Calu3 (cell line): ENCODE measurements around the gene VPS51. TPM values are rescaled to one million over a fixed set of nuclear protein-coding genes. Genes with fewer than 3 reads are reported as not detected.

ENCODE experiments used
- BruUV-seq: library from RNA; stranded (reverse); fragments of 400-500 nt; replicated peaks from 2 replicates; lab custom pipeline; 2021; lab: Mats Ljungman, UMichigan
- CTCF ChIA-PET: fragments of 300-600 bp; sonication (Branson Sonifier 250); formaldehyde crosslinking; loops from one replicate; lab custom pipeline; 2022; ENCODE audit warnings: antibody characterized with exemption; lab: Charles Lee
- DNase-seq: peaks from one replicate; pipeline ENCODE4 v3.0.0; 2022
- H3K27ac Mint-ChIP-seq: one replicate; pipeline ENCODE4 v1.8.0; 2022; ENCODE audit warnings: mixed read lengths; ENCODE audit not compliant: unreplicated experiment
- H3K27me3 Mint-ChIP-seq: one replicate; pipeline ENCODE4 v1.8.0; 2022; ENCODE audit warnings: mixed read lengths; ENCODE audit not compliant: unreplicated experiment
- H3K36me3 Mint-ChIP-seq: one replicate; pipeline ENCODE4 v1.8.0; 2022; ENCODE audit warnings: mild to moderate bottlenecking, moderate library complexity, mixed read lengths; ENCODE audit not compliant: insufficient read depth, unreplicated experiment
- H3K4me1 Mint-ChIP-seq: one replicate; pipeline ENCODE4 v1.8.0; 2022; ENCODE audit warnings: mild to moderate bottlenecking, low read depth, mixed read lengths; ENCODE audit not compliant: unreplicated experiment
- H3K4me3 Mint-ChIP-seq: one replicate; pipeline ENCODE4 v1.8.0; 2022; ENCODE audit warnings: mild to moderate bottlenecking, low read depth, moderate library complexity, mixed read lengths; ENCODE audit not compliant: unreplicated experiment
- H3K9me3 Mint-ChIP-seq: one replicate; pipeline ENCODE4 v1.8.0; 2022; ENCODE audit warnings: low read depth, mixed read lengths; ENCODE audit not compliant: unreplicated experiment
- intact Hi-C: fragments of 100-400 bp; cut with micrococcal nuclease; formaldehyde crosslinking; loops from one replicate; pipeline ENCODE4 v1.10.0; 2022; ENCODE audit not compliant: unreplicated experiment
- total RNA-seq: library from RNA; stranded (reverse); gene quantifications from 2 replicates; pipeline ENCODE4 v1.2.3, GENCODE V29; 2022
- TF ChIP-seq, protein P1 (sequence below): fragments of 200-600 bp; IDR thresholded peaks from one replicate; pipeline ENCODE4 v1.8.0; 2022; ENCODE audit warnings: antibody characterized with exemption; ENCODE audit not compliant: unreplicated experiment

The VPS51 gene
- total RNA-seq, 1 experiment from 2014 or later, result 78.1 TPM

DNA sequence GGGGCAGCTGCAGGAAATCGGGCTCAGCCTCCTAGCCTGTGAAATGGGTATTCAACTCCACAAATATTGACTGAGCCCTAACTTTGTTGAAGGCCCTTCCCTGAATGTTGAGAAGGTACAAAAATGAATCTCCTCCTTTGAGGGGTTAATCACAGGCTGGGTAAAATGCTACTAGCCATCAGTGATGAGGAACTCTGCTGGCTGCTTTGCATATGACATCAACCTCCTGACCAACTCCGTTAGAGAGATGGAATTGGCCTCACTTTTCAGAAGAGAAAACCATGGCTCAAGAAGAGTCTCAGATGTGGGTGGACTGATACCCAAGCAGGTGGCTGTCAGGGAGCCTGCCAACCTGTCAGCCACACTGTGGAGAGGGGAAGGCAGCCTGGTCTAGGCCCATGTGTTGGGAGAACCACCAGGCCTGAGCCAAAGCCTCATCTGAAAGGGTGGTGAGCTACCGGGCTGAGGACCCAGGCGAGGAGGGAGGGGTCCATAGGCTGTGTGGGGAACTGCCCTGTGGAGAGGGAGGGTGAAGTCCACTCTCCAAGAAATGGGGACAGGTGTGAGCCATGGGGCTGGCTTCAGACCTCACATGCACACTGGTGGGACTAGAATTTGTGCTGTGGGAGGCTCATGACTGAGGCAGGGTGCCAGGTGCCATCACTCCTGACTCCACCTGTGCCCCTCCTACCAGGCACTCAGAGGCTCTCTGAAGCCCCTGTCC is 23.9 kb upstream of the VPS51 start:
- CTCF ChIA-PET, result interaction anchor here (0.7 kb wide), 1 partner anchor 284 kb away, joined by 3 read pairs; no protein-coding TSS in a partner anchor
- TF ChIP-seq, protein P1, sequence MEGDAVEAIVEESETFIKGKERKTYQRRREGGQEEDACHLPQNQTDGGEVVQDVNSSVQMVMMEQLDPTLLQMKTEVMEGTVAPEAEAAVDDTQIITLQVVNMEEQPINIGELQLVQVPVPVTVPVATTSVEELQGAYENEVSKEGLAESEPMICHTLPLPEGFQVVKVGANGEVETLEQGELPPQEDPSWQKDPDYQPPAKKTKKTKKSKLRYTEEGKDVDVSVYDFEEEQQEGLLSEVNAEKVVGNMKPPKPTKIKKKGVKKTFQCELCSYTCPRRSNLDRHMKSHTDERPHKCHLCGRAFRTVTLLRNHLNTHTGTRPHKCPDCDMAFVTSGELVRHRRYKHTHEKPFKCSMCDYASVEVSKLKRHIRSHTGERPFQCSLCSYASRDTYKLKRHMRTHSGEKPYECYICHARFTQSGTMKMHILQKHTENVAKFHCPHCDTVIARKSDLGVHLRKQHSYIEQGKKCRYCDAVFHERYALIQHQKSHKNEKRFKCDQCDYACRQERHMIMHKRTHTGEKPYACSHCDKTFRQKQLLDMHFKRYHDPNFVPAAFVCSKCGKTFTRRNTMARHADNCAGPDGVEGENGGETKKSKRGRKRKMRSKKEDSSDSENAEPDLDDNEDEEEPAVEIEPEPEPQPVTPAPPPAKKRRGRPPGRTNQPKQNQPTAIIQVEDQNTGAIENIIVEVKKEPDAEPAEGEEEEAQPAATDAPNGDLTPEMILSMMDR, result no peak
- Mint-ChIP-seq H3K4me1 (no peaks in the 10 kb centered on the region), H3K27ac (no peak overlapping the region), H3K27me3 (no peaks in the 10 kb centered on the region), H3K4me3 (no peak overlapping the region), H3K9me3 (no peaks in the 10 kb centered on the region), H3K36me3 (no peaks in the 10 kb centered on the region)
- no TSS peak for BruUV-seq
- no peak for DNase-seq
- intact Hi-C loops, result no loop called here

DNA sequence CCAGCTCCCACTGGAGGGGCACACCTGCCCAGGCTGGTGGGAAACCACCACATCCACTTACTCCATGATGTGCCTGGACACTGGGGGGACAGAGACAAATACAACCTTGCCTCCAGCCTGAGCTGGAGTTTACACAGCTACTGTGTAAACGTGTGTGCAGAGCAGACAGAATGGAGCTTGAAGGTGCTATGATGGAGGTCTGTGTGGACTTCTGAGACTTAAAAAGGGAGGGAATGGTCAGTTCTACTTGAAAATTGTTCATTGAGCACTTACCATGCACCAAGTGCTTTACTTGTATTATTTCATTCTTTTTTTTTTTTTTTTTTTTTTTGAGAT is 23.4 kb upstream of the VPS51 start:
- Mint-ChIP-seq H3K27me3 (no peaks in the 10 kb centered on the region), H3K27ac (no peak overlapping the region), H3K4me3 (no peak overlapping the region), H3K36me3 (no peaks in the 10 kb centered on the region), H3K4me1 (no peaks in the 10 kb centered on the region), H3K9me3 (no peaks in the 10 kb centered on the region)
- TF ChIP-seq, protein P1, result no peak
- no TSS peak for BruUV-seq
- CTCF ChIA-PET, result interaction anchor here (0.7 kb wide), 1 partner anchor 285 kb away, joined by 3 read pairs; no protein-coding TSS in a partner anchor
- intact Hi-C loops, result no loop called here
- DNase-seq, result no peak

DNA sequence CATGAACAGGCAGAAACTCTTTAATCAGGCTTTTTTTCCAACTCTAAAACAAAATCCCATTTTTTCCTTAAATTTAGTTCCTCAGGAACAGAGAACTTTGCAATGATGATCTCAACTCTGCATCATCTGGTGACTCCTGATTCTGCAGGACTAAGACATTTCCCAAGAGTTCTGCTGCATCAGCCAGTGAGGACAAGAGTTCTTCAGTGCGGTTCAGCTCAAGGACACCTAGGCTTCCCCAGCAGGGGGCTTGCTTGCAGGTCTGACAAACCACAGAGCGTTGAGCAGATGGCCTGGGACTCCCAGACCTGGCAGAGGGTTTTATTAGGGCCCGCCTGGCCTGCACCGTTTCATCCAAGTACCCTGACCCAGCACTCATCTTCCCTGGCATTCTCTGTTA is 18.6 kb upstream of the VPS51 start:
- H3K36me3 Mint-ChIP-seq, result peaks cover 22% of the 10 kb centered on the region
- peaks cover 26% of the 10 kb centered on the region for H3K4me1 Mint-ChIP-seq
- no peaks in the 10 kb centered on the region for H3K27me3 Mint-ChIP-seq
- BruUV-seq, result no TSS peak
- TF ChIP-seq, protein P1, result no peak
- intact Hi-C loops, result no loop called here
- CTCF ChIA-PET, result interaction anchor here (1.2 kb wide), 1 partner anchor 50 kb away, joined by 3 read pairs; the partner anchor contains the start of gene SNX15
- no peaks in the 10 kb centered on the region for H3K9me3 Mint-ChIP-seq
- H3K27ac Mint-ChIP-seq, result no peak overlapping the region
- H3K4me3 Mint-ChIP-seq, result no peak overlapping the region
- no peak for DNase-seq

DNA sequence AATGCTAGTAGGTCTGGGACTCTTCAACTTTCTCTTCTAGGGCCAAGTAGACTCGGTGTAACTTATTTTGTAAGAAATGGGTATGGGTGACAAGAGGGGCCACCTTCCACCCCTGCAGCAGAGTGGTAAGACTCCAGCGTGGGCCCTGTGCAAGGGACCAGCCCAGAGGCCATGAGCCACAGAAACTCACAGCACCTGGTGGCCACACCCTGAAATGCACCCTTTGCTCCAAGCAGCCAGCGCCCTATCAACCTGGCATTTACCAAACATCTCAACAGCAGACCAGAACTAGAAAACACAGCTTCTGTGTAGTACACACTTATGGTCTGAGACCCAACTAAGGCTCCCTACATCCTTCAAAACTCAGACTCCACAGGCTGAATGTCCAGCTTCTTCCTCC is 17.9 kb upstream of the VPS51 start:
- Mint-ChIP-seq H3K4me1 (peaks cover 33% of the 10 kb centered on the region), H3K4me3 (no peak overlapping the region), H3K9me3 (no peaks in the 10 kb centered on the region), H3K27ac (no peak overlapping the region), H3K36me3 (peaks cover 29% of the 10 kb centered on the region), H3K27me3 (no peaks in the 10 kb centered on the region)
- CTCF ChIA-PET, result interaction anchor here (0.6 to 1.2 kb wide), 3 partner anchors 44 to 240 kb away, joined by 3 to 6 read pairs (median 3); partner anchors contain the start of genes FAU, MRPL49 and SNX15
- DNase-seq, result peak; percentile 77
- BruUV-seq, result no TSS peak
- TF ChIP-seq, protein P1, result peak; percentile 81
- intact Hi-C loops, result no loop called here
